NCI-H510A (cell line): ENCODE measurements around the gene CRB2.

Experiments
- DNase-seq: peaks from one replicate; lab custom pipeline; 2025; lab: John Stamatoyannopoulos, UW

CRB2 gene

DNA sequence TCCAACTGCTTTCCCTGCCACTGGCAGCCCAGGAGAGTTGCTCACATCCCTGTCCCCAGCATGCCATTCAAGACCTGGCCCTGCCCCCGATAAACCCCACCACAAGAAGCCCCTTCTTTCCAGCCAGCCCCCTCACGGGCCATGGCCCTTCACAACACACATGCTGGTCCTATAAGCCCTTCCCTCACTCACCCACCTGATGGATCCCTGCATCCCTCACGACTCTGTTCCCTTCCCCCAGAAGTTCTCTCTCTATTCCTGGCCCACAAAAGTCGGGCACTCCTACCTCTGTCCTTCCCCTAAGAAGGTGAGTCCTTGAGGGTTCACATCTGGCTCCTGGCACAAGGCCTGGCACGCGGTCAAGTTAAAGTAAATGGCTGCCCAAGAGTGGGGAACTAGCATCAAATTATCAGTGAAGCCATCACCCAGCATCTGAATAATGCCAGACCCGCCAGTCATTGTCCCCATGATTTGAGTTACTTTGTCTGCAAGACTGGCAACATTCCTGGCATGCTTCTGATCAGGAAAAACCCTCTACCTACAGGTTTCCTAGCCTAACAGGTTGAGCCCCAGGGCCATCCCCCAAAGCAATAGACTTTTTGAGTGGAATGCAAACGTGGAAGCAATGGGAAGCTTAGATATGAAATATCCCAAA, 65.9 kb downstream of the CRB2 start:
- no peak for DNase-seq

DNA sequence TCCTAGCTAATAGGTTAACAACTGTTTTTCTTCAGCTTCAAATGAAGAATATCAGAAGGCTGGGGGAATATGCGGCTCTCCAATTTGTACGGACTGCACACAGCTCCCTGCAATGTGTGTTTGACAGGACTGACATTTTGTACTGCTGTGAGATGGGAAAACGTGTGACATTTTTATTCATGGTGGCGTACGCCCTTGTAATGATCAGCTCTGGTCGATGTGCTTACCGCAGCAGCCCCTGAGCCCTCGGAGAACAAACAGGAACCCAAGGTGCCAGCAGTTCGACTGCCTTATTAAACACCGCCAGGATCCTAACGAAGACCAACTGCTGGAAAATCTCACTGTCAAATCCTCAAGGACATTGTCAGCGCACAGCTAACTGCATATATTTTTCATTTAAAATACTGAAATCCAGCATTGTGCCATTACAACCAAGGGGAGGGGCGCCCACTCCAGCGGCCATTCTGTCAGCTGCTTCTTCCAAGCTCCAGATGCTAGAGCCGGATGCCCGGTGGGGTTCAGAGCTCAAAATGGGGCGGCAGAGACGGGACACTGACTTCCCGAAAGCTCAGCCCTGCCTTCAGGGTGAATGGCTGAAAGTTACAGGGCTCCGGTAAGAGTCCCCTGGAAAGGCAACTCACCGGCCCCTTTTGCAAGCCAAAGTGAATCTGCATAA, 66.8 kb downstream of the CRB2 start:
- DNase-seq = no peak

- DNase-seq = no peak
Observed at GRCh38 chr9:123423311-123423640, 67.3 kb downstream of the CRB2 start.

- no peak for DNase-seq
Observed at GRCh38 chr9:123424131-123424530, 68.1 kb downstream of the CRB2 start.

DNA sequence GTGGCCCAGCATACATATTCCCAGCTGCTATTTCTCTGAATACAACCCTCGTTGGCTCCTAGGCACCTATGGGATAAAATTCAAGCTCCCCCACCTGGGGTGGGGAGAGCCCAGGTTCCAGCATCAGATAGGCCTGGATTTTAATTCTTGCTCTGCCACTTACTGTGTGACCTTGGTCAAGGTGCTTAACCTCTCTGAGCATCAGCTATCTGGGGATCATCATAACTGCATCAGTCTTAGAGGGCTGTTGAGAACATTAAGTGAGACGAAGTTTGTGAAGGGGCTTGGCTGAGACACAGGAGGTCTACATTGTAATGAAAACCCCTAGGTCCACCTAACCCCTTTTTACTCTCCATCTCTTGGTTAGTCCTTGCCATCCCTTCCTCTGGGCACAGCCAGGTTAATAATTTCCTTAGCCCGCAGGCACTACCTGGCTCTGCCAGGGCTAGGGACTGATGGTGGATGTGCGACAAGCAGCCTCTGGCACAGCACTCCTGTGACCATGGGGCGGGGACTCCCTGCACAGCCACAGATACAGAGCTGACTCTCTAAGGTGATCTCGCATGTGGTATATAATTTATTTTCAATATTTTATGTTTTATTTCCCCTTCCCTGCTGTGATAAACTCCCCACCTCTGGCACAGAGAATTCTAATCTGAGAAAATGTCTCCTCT, 68.7 kb downstream of the CRB2 start:
- no peak for DNase-seq

GRCh38 chr9:123425261-123425821, 69.3 kb downstream of the CRB2 start:
- DNase-seq = no peak

DNA sequence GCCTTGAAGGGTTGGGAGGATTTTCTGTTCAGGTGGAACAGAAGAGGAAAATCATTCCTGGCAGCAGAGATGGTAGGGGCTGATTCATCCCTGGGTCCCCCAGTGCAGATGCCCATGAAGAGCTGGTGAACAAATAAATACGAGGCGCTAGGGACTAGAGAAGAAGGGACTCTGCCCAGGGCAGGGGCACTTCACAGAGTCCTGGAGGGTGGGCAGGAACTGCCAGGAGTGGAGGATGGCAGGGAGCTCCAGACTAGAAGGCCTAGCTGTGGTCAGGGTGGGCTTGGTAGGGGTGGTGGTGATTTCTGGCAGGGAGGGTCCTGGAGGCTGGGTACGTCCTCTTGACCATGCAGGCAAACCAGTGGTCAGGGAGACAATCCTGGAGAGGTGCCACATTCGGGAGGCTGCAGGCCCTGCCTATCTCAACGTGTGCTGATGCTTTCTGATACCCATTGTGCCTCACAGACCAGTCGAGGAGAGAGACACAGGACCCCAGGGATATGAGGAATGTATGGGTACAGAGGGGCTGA, 69.9 kb downstream of the CRB2 start:
- DNase-seq = no peak

GRCh38 chr9:123426406-123426805, 70.4 kb downstream of the CRB2 start:
- no peak for DNase-seq
